GM12864 (cell line): ENCODE results near the gene DSP.

Source experiments
- DNase-seq: peaks from one replicate; pipeline ENCODE4 v3.0.0-alpha.2; 2011; ENCODE audit warnings: low read depth
- H3K4me3 ChIP-seq: 2 replicates; pipeline ENCODE4 v1.5.1; 2011; ENCODE audit warnings: mild to moderate bottlenecking, low read depth, low read length, control low read depth
- CTCF ChIP-seq: IDR thresholded peaks from 2 replicates; pipeline ENCODE4 v1.5.1; 2011; ENCODE audit warnings: low read depth, mild to moderate bottlenecking, moderate library complexity, low read length, control low read depth, inconsistent platforms; ENCODE audit errors: missing control alignments

Gene DSP

GRCh38 chr6:7504041-7504440, 37.4 kb upstream of the DSP start:
- no peak for DNase-seq
- H3K4me3 ChIP-seq = no peak overlapping the region
- TF ChIP-seq CTCF = no peak

- TF ChIP-seq CTCF = no peak
- no peak overlapping the region for H3K4me3 ChIP-seq
- DNase-seq = no peak
Observed at GRCh38 chr6:7505189-7505699, 36.2 kb upstream of the DSP start.

GRCh38 chr6:7507600-7507999, 33.9 kb upstream of the DSP start:
- TF ChIP-seq CTCF = no peak
- no peak for DNase-seq
- H3K4me3 ChIP-seq = no peak overlapping the region

GRCh38 chr6:7512320-7512719, 29.2 kb upstream of the DSP start:
- no peak for DNase-seq
- H3K4me3 ChIP-seq = no peak overlapping the region
- TF ChIP-seq CTCF = no peak

- TF ChIP-seq CTCF = no peak
- DNase-seq = no peak
Observed at GRCh38 chr6:7513529-7513928, 27.9 kb upstream of the DSP start.

GRCh38 chr6:7515363-7515762, 26.1 kb upstream of the DSP start:
- no peak for DNase-seq
- H3K4me3 ChIP-seq = no peak overlapping the region
- TF ChIP-seq CTCF = no peak

More at GRCh38 chr6:7513529-7513928, 27.9 kb upstream of the DSP start:
- H3K4me3 ChIP-seq = no peak overlapping the region

- TF ChIP-seq CTCF = no peak
- no peak overlapping the region for H3K4me3 ChIP-seq
- no peak for DNase-seq
Observed at GRCh38 chr6:7518877-7519276, 22.6 kb upstream of the DSP start.
